ENCODE measurements around the gene GET3. TPM values are rescaled to one million over a fixed set of nuclear protein-coding genes. Genes with fewer than 3 reads are reported as not detected.

GET3 gene
- total and polyA plus RNA-seq, 2 of the 13 experiments (the other 11 are each of a cell fraction or from before 2014, with no cell fraction given), result 57.7 to 59.4 TPM

DNA sequence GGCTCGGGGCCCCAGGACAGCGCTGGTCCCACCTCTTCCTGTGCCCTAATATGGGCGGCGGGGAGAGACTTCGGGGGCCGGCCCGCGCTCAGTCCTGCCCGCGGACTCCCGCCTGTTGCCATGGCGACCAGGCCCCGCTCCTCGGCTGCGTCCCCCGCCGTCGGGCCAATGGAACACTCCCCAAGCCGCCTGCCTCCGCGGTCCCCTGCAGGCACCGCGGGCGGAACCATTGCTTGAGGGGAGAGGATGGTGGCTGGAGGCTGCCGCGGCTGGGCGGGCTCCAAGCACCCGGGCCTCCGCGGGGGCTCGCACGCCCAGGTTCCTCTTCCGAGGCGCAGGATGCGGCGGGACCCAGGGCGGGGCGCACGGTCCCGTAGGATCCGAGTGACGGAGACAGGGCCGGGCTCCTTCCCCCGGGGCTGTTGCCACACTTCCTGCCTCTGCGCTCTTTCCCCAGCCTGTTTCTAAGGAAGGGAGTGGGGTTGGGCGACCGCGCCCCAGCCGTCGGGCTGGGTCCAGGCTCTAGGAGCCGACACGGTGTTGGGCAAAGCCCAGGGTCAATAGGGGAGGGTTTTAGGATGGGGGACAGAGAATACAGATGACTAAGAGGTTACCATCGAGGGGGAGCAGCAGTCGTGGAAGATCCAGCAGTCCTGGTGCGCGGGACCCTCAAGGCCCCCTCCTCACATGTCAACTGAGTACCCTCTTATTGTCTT is 52.8 kb downstream of the GET3 start (continued):
- TF ChIP-seq, protein P1, sequence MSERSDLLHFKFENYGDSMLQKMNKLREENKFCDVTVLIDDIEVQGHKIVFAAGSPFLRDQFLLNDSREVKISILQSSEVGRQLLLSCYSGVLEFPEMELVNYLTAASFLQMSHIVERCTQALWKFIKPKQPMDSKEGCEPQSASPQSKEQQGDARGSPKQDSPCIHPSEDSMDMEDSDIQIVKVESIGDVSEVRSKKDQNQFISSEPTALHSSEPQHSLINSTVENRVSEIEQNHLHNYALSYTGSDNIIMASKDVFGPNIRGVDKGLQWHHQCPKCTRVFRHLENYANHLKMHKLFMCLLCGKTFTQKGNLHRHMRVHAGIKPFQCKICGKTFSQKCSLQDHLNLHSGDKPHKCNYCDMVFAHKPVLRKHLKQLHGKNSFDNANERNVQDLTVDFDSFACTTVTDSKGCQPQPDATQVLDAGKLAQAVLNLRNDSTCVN (CRISPR knock-in tag; IDR thresholded peaks at IDR 0.05; ENCODE audit: borderline replicate concordance), result no peak
- TF ChIP-seq CCAR2 (optimal IDR thresholded peaks at IDR 0.05; ENCODE audit: low read depth, low read length) (no peak), YEATS2 (CRISPR knock-in tag; IDR thresholded peaks at IDR 0.05; ENCODE audit: borderline replicate concordance) (no peak), FOXP1 (IDR thresholded peaks at IDR 0.05) (no peak), FOXP1 (CRISPR knock-in tag; IDR thresholded peaks at IDR 0.05) (no peak), CC2D1A (CRISPR knock-in tag; IDR thresholded peaks at IDR 0.05) (no peak), POLR2AphosphoS2 (IDR thresholded peaks at IDR 0.05; ENCODE audit: low read depth, low read length) (no peak), MTF2 (CRISPR knock-in tag; IDR thresholded peaks at IDR 0.05; ENCODE audit: borderline replicate concordance) (no peak; the same call in 1 of the 2 replicates), SSRP1 (CRISPR knock-in tag; IDR thresholded peaks at IDR 0.05) (no peak), TGIF2 (CRISPR knock-in tag; IDR thresholded peaks at IDR 0.05) (peak; percentile 62; the same call in 1 of the 2 replicates), ZNF24 (IDR thresholded peaks at IDR 0.05) (no peak), POLR2A (IDR thresholded peaks at IDR 0.05; ENCODE audit: insufficient read depth in 1 of 2, low read depth in 2 of 2, low read length in 2 of 2) (peak in 1 of 2 experiments; percentile 48; a peak in 1 of 4 replicates), MIXL1 (CRISPR knock-in tag; IDR thresholded peaks at IDR 0.05) (no peak)
- TF ChIP-seq, protein P2, sequence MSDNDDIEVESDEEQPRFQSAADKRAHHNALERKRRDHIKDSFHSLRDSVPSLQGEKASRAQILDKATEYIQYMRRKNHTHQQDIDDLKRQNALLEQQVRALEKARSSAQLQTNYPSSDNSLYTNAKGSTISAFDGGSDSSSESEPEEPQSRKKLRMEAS (IDR thresholded peaks at IDR 0.05), result peak; percentile 41
- TF ChIP-seq, protein P3, sequence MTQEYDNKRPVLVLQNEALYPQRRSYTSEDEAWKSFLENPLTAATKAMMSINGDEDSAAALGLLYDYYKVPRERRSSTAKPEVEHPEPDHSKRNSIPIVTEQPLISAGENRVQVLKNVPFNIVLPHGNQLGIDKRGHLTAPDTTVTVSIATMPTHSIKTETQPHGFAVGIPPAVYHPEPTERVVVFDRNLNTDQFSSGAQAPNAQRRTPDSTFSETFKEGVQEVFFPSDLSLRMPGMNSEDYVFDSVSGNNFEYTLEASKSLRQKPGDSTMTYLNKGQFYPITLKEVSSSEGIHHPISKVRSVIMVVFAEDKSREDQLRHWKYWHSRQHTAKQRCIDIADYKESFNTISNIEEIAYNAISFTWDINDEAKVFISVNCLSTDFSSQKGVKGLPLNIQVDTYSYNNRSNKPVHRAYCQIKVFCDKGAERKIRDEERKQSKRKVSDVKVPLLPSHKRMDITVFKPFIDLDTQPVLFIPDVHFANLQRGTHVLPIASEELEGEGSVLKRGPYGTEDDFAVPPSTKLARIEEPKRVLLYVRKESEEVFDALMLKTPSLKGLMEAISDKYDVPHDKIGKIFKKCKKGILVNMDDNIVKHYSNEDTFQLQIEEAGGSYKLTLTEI (CRISPR knock-in tag; conservative IDR thresholded peaks at IDR 0.05), result no peak
- TF ChIP-seq, protein P4, sequence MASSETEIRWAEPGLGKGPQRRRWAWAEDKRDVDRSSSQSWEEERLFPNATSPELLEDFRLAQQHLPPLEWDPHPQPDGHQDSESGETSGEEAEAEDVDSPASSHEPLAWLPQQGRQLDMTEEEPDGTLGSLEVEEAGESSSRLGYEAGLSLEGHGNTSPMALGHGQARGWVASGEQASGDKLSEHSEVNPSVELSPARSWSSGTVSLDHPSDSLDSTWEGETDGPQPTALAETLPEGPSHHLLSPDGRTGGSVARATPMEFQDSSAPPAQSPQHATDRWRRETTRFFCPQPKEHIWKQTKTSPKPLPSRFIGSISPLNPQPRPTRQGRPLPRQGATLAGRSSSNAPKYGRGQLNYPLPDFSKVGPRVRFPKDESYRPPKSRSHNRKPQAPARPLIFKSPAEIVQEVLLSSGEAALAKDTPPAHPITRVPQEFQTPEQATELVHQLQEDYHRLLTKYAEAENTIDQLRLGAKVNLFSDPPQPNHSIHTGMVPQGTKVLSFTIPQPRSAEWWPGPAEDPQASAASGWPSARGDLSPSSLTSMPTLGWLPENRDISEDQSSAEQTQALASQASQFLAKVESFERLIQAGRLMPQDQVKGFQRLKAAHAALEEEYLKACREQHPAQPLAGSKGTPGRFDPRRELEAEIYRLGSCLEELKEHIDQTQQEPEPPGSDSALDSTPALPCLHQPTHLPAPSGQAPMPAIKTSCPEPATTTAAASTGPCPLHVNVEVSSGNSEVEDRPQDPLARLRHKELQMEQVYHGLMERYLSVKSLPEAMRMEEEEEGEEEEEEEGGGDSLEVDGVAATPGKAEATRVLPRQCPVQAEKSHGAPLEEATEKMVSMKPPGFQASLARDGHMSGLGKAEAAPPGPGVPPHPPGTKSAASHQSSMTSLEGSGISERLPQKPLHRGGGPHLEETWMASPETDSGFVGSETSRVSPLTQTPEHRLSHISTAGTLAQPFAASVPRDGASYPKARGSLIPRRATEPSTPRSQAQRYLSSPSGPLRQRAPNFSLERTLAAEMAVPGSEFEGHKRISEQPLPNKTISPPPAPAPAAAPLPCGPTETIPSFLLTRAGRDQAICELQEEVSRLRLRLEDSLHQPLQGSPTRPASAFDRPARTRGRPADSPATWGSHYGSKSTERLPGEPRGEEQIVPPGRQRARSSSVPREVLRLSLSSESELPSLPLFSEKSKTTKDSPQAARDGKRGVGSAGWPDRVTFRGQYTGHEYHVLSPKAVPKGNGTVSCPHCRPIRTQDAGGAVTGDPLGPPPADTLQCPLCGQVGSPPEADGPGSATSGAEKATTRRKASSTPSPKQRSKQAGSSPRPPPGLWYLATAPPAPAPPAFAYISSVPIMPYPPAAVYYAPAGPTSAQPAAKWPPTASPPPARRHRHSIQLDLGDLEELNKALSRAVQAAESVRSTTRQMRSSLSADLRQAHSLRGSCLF (CRISPR knock-in tag; IDR thresholded peaks at IDR 0.05; ENCODE audit: borderline replicate concordance), result no peak
- TF ChIP-seq, protein P5, sequence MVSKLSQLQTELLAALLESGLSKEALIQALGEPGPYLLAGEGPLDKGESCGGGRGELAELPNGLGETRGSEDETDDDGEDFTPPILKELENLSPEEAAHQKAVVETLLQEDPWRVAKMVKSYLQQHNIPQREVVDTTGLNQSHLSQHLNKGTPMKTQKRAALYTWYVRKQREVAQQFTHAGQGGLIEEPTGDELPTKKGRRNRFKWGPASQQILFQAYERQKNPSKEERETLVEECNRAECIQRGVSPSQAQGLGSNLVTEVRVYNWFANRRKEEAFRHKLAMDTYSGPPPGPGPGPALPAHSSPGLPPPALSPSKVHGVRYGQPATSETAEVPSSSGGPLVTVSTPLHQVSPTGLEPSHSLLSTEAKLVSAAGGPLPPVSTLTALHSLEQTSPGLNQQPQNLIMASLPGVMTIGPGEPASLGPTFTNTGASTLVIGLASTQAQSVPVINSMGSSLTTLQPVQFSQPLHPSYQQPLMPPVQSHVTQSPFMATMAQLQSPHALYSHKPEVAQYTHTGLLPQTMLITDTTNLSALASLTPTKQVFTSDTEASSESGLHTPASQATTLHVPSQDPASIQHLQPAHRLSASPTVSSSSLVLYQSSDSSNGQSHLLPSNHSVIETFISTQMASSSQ (IDR thresholded peaks at IDR 0.05; ENCODE audit: low read depth), result no peak
- TF ChIP-seq, protein P5 (CRISPR knock-in tag; IDR thresholded peaks at IDR 0.05; ENCODE audit: borderline replicate concordance), result no peak
- TF ChIP-seq, protein P6, sequence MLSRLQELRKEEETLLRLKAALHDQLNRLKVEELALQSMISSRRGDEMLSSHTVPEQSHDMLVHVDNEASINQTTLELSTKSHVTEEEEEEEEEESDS (CRISPR knock-in tag; IDR thresholded peaks at IDR 0.05; ENCODE audit: borderline replicate concordance), result no peak

Data from HepG2 (cell line).